ENCODE results near the gene KCNH8. TPM values are rescaled to one million over a fixed set of nuclear protein-coding genes. Genes with fewer than 3 reads are reported as not detected.

The KCNH8 gene
- total RNA-seq, 1 experiment from 2014 or later: not detected

- no peak for DNase-seq (ENCODE audit: low read depth)
Measured at GRCh38 chr3:19250959-19251610, 102.8 kb downstream of the KCNH8 start.

- DNase-seq (ENCODE audit: low read depth): no peak
Measured at GRCh38 chr3:19254189-19254588, 105.9 kb downstream of the KCNH8 start.

GRCh38 chr3:19254784-19255338 lies 106.6 kb downstream of the KCNH8 start:
- no peak for DNase-seq (ENCODE audit: low read depth)

GRCh38 chr3:19256313-19256712 lies 108.0 kb downstream of the KCNH8 start:
- DNase-seq (ENCODE audit: low read depth): no peak

GRCh38 chr3:19263606-19264005 lies 115.3 kb downstream of the KCNH8 start:
- DNase-seq (ENCODE audit: low read depth): no peak

GRCh38 chr3:19264424-19264823 lies 116.1 kb downstream of the KCNH8 start:
- DNase-seq (ENCODE audit: low read depth): no peak

GRCh38 chr3:19267040-19267439 lies 118.7 kb downstream of the KCNH8 start:
- no peak for DNase-seq (ENCODE audit: low read depth)

GRCh38 chr3:19270481-19270880 lies 122.2 kb downstream of the KCNH8 start:
- no peak for DNase-seq (ENCODE audit: low read depth)

GRCh38 chr3:19272296-19272695 lies 124.0 kb downstream of the KCNH8 start:
- DNase-seq (ENCODE audit: low read depth): no peak

GRCh38 chr3:19273091-19273490 lies 124.8 kb downstream of the KCNH8 start:
- no peak for DNase-seq (ENCODE audit: low read depth)

- DNase-seq (ENCODE audit: low read depth): no peak
Measured at GRCh38 chr3:19274576-19274975, 126.3 kb downstream of the KCNH8 start.

- DNase-seq (ENCODE audit: low read depth): no peak
Measured at GRCh38 chr3:19284974-19285373, 136.7 kb downstream of the KCNH8 start.

- no peak for DNase-seq (ENCODE audit: low read depth)
Measured at GRCh38 chr3:19293295-19293694, 145.0 kb downstream of the KCNH8 start.

- no peak for DNase-seq (ENCODE audit: low read depth)
Measured at GRCh38 chr3:19295208-19295607, 146.9 kb downstream of the KCNH8 start.

GRCh38 chr3:19331931-19332330 lies 183.6 kb downstream of the KCNH8 start:
- no peak for DNase-seq (ENCODE audit: low read depth)

GRCh38 chr3:19334120-19334519 lies 185.8 kb downstream of the KCNH8 start:
- DNase-seq (ENCODE audit: low read depth): no peak

GRCh38 chr3:19338769-19339168 lies 190.5 kb downstream of the KCNH8 start:
- no peak for DNase-seq (ENCODE audit: low read depth)

- no peak for DNase-seq (ENCODE audit: low read depth)
Measured at GRCh38 chr3:19342389-19342788, 194.1 kb downstream of the KCNH8 start.

GRCh38 chr3:19346759-19347158 lies 198.4 kb downstream of the KCNH8 start:
- no peak for DNase-seq (ENCODE audit: low read depth)

GRCh38 chr3:19347671-19348070 lies 199.4 kb downstream of the KCNH8 start:
- DNase-seq (ENCODE audit: low read depth): no peak

- DNase-seq (ENCODE audit: low read depth): no peak
Measured at GRCh38 chr3:19348500-19348899, 200.2 kb downstream of the KCNH8 start.

GRCh38 chr3:19348941-19349564 lies 200.7 kb downstream of the KCNH8 start:
- DNase-seq (ENCODE audit: low read depth): peak; percentile 1

GRCh38 chr3:19357947-19358346 lies 209.6 kb downstream of the KCNH8 start:
- DNase-seq (ENCODE audit: low read depth): no peak

Data from RPMI7951 (cell line).